ENCODE results near the gene MAP2K1. TPM values are rescaled to one million over a fixed set of nuclear protein-coding genes. Genes with fewer than 3 reads are reported as not detected.

The MAP2K1 gene
- total and polyA plus RNA-seq, 9 of the 15 experiments (the other 6 are each of a cell fraction or from before 2014, with no cell fraction given), result 7.5 to 58.3 (median 30.0) TPM

GRCh38 chr15:66374179-66374578 lies 12.5 kb upstream of the MAP2K1 start:
- H3K9me3 ChIP-seq (replicated peaks; ENCODE audit: control insufficient read depth, insufficient read depth, low read depth, low read length), result no peaks in the 10 kb centered on the region; the same call in 1 of the 2 replicates
- TF ChIP-seq FOXM1 (IDR thresholded peaks at IDR 0.05; ENCODE audit: low read depth) (no peak), FOXM1 (CRISPR knock-in tag; IDR thresholded peaks at IDR 0.05; ENCODE audit: low read depth) (no peak), NFRKB (IDR thresholded peaks at IDR 0.05; ENCODE audit: low read depth) (no peak), AFF1 (IDR thresholded peaks at IDR 0.05; ENCODE audit: low read depth in 1 of 2, partially characterized antibody in 2 of 2) (peak in 1 of 2 experiments; percentile 99)
- no peaks in the 10 kb centered on the region for H4K20me1 ChIP-seq (replicated peaks; ENCODE audit: control insufficient read depth, insufficient read depth, low read length)
- ChIA-PET POLR2A (interaction anchor here (1.1 kb wide), 1 partner anchor 14 kb away, joined by 3 read pairs; no protein-coding TSS in a partner anchor), CTCF (ENCODE audit: low intra/inter-chr PET ratio) (no interaction called here)
- H3K9me1 ChIP-seq (ENCODE audit: control insufficient read depth, insufficient read depth, low read length), result no peaks in the 10 kb centered on the region
- H3K27me3 ChIP-seq (ENCODE audit: control insufficient read depth in 2 of 2, insufficient read depth in 2 of 2, low read length in 2 of 2), result no peaks in the 10 kb centered on the region
- H2AFZ ChIP-seq (ENCODE audit: low read depth, low read length), result no peak overlapping the region
- FAIRE-seq (no peak), DNase-seq (ENCODE audit: extremely low read depth in 1 of 4, low spot score in 3 of 4) (no peak), ATAC-seq (no peak)
- H3K4me2 ChIP-seq (ENCODE audit: insufficient read depth, low read length), result no peak overlapping the region
- no peaks in the 10 kb centered on the region for H3K36me3 ChIP-seq (ENCODE audit: control insufficient read depth, insufficient read depth, low read length)
- H3K9ac ChIP-seq (ENCODE audit: insufficient read depth in 1 of 2, low read depth in 2 of 2, low read length in 2 of 2), result no peak overlapping the region
- in situ Hi-C loops (cut with MboI), result no loop called here
- no peak overlapping the region for H3K27ac ChIP-seq (ENCODE audit: extremely low read depth, low read depth, low read length)
- no peaks in the 10 kb centered on the region for H3K79me2 ChIP-seq (ENCODE audit: control insufficient read depth, insufficient read depth, low read length)
- H3K4me3 ChIP-seq, result no peak overlapping the region
- 79% methylated on average over 4 of the region's 4 CpGs for WGBS (ENCODE audit: insufficient coverage, low coverage, missing lambda C conversion rate)
- H3K4me1 ChIP-seq (replicated peaks in 1 of 2; ENCODE audit: control insufficient read depth in 2 of 2, insufficient read depth in 2 of 2, low read length in 2 of 2), result peaks cover 0 to 11% of the 10 kb centered on the region in 2 experiments; a peak in 3 of 5 replicates
- intact Hi-C loops (cut with micrococcal nuclease), result no loop called here
- no TSS peak for BruUV-seq (replicated peaks)
